Activated naive CD8-positive, alpha-beta T cell treated with anti-CD3 and anti-CD28 coated beads, Interleukin-2, amount 10 ng/mL, durations not matched to agents 7 days and 5 days (primary cell): Measurements from ENCODE around the gene LTF. TPM values are rescaled to one million over a fixed set of nuclear protein-coding genes. Genes with fewer than 3 reads are reported as not detected.
A peak's percentile ranks its signal among the peaks of the same experiment; 100 is the strongest.
"Not testable (repeated sequence)": the region's sequence is repeated elsewhere in the genome, so short reads cannot be mapped to it uniquely, and the experiment has no call there.

Experiments
- ATAC-seq: fragments of 150-1000 bp; cut with Tn5 transposase; one replicate; pipeline ENCODE4 v1.10.0; 2021; ENCODE audit warnings: low read depth, moderate library complexity
- POLR2A ChIA-PET: fragments of 350-600 bp; sonication (Branson Sonifier 250); formaldehyde crosslinking; loops from one replicate; lab custom pipeline; 2021; ENCODE audit warnings: antibody characterized with exemption; lab: Charles Lee
- DNase-seq: peaks from one replicate; pipeline ENCODE4 v3.0.0; 2021
- H3K27ac Mint-ChIP-seq: one replicate; pipeline ENCODE4 v1.8.0; 2022; ENCODE audit warnings: mild to moderate bottlenecking, mixed read lengths
- H3K27me3 Mint-ChIP-seq: one replicate; pipeline ENCODE4 v1.8.0; 2022; ENCODE audit warnings: mild to moderate bottlenecking, moderate library complexity, mixed read lengths
- H3K36me3 Mint-ChIP-seq: one replicate; pipeline ENCODE4 v1.8.0; 2021; ENCODE audit warnings: mild to moderate bottlenecking, mixed read lengths
- H3K4me1 Mint-ChIP-seq: one replicate; pipeline ENCODE4 v1.8.0; 2021; ENCODE audit warnings: mixed read lengths
- H3K4me3 Mint-ChIP-seq: one replicate; pipeline ENCODE4 v1.8.0; 2022; ENCODE audit warnings: mild to moderate bottlenecking, moderate library complexity, mixed read lengths
- H3K9me3 Mint-ChIP-seq: one replicate; pipeline ENCODE4 v1.8.0; 2021; ENCODE audit warnings: mixed read lengths
- total RNA-seq, 2 experiments: library from RNA; stranded (reverse); gene quantifications; one replicate each; pipeline ENCODE4 v1.2.3, GENCODE V29; 2021

LTF gene
- total RNA-seq, 2 experiments from 2014 or later: not detected

DNA sequence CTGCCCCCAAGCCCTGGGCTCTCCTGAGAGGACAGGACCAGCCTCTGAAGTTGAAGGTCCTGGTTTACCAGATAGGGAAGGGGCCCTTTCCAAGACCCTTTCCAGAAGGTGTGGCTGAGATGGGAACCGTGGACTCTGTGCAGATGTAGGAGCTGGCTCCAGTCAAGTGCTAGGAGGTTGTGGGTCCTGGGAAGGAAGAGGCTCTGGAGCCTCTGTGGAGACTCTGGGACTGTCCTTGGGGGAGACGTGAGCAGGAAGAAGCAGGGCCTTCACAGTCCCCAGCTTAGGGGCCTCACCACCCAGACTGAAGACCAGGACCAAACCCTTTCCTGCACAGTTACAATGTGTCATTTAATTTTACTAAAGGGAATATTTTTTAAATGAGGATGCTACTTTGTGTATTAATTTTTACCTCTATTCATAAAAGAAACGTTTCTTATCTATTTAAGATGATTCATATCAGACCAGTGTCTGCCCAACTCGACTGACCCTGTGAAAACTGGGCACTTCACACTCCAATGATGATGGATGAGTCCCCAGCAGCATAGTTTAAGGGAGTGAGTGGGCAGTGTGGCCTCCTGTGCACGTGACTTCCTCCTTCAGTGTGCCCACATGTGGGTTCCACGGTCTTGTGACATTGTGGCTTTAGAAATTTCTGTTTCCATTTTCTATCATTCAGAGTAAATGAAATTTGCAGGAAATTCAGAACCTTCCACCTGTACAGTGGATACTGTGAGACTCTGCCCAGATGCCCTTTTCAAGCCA lies 68.8 kb downstream of the LTF start:
- POLR2A ChIA-PET: interaction anchor here (1.6 kb wide), 1 partner anchor 11 kb away, joined by 3 read pairs; the partner anchor contains the start of genes CCR5AS and CCRL2
- Mint-ChIP-seq H3K4me1 (peaks cover 25% of the 10 kb centered on the region), H3K27me3 (peaks cover 3% of the 10 kb centered on the region), H3K27ac (peak overlapping the region; percentile 26), H3K4me3 (no peak overlapping the region), H3K9me3 (peaks cover 3% of the 10 kb centered on the region), H3K36me3 (peaks cover 2% of the 10 kb centered on the region)
- DNase-seq (no peak), ATAC-seq (peak; percentile 44)

DNA sequence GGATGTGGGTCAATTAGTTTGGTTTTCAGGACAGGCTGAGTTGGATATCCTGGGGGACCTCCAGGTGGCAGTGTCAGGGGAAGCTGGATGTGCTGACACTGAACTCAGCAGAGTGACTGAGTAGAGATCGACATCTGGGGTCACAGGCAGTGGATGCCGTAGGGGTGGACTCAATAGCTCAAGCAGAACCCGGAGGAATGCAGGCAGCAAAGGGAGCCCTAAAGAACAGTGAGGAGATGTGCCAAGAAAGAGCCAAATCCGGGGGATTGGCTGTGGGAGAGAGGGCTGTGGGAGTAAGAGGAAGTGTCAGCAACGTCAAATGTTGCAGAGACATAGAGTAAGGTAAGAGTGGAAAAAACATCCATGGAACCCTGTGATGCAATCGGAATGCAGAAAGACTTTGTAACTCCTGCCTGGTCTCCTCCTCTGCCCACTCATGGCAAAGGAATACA lies 69.5 kb downstream of the LTF start:
- Mint-ChIP-seq H3K27ac (peak overlapping the region; percentile 6), H3K4me3 (no peak overlapping the region), H3K27me3 (peaks cover 3% of the 10 kb centered on the region), H3K9me3 (peaks cover 3% of the 10 kb centered on the region), H3K36me3 (peaks cover 2% of the 10 kb centered on the region), H3K4me1 (peaks cover 25% of the 10 kb centered on the region)
- DNase-seq: no peak
- ATAC-seq: no peak
- POLR2A ChIA-PET: interaction anchor here (1.6 kb wide), 1 partner anchor 12 kb away, joined by 3 read pairs; the partner anchor contains the start of genes CCR5AS and CCRL2

DNA sequence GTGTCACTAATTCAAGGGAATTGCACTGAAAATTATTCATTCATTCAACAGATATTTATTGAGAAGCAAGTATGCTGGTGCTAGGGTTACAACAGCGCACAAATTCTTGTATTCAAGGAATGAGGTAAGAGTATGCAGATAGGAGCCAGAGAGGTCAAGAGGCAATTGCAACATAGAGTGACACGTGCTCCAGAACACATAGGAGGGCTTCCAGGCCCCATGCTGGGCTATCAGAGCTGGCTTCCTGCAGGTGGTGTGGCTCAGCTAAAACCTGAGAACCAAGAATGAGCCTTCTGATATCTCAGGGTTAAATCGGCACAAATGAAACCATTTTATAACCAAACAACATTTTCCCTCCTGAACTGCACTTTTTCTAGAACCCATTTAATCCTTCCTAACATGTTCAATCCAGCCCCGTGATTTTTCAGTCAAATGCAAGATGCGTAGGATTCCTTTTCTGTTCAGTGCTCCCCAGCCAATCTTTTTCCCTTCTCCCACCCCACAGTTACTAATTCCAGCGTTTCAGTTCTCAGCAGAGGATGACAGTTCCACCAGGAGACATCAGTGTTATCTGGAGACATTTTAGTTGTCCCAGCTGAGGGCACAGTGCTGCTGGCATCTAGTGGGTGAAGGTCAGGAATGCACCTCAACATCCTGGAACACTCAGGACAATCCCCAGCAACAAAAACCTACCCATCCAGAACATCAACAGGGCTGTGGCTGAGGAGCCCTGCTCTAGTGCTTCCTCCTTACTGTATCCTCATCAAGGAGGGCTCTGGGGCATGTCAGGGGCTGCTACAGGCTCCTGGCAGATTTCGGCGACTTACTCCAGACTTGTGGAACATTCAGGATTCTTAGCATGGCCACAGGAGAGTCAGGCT lies 70.9 kb downstream of the LTF start:
- ATAC-seq (no peak), DNase-seq (no peak)
- POLR2A ChIA-PET: interaction anchor here (1.6 kb wide), 1 partner anchor 13 kb away, joined by 3 read pairs; the partner anchor contains the start of genes CCR5AS and CCRL2
- peaks cover 3% of the 10 kb centered on the region for H3K9me3 Mint-ChIP-seq
- peaks cover 2% of the 10 kb centered on the region for H3K36me3 Mint-ChIP-seq
- H3K4me1 Mint-ChIP-seq: peaks cover 25% of the 10 kb centered on the region
- no peak overlapping the region for H3K27ac Mint-ChIP-seq
- H3K4me3 Mint-ChIP-seq: no peak overlapping the region
- peaks cover 3% of the 10 kb centered on the region for H3K27me3 Mint-ChIP-seq

DNA sequence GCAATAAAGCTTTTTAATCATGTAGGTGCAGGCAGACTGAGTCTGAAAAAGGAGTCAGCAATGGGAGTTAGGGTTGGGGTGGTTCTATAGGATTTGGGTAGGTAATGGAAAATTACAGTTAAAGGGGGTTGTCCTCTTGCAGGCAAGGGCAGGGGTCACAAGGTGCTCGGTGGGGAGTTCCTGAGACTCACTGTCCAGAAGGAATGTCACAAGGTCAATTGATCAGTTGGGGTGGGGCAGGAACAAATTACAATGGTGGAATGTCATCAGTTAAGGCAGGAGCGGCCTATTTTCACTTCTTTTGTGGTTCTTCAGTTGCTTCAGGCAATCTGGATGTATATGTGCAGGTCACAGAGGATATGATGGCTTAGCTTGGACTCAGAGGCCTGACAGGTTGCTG lies 71.7 kb downstream of the LTF start:
- peaks cover 3% of the 10 kb centered on the region for H3K27me3 Mint-ChIP-seq
- H3K4me3 Mint-ChIP-seq: no peak overlapping the region
- POLR2A ChIA-PET: no interaction called here
- no peak for DNase-seq
- H3K9me3 Mint-ChIP-seq: peaks cover 3% of the 10 kb centered on the region
- H3K36me3 Mint-ChIP-seq: peaks cover 2% of the 10 kb centered on the region
- H3K27ac Mint-ChIP-seq: no peak overlapping the region
- H3K4me1 Mint-ChIP-seq: peaks cover 23% of the 10 kb centered on the region
- ATAC-seq: no peak

DNA sequence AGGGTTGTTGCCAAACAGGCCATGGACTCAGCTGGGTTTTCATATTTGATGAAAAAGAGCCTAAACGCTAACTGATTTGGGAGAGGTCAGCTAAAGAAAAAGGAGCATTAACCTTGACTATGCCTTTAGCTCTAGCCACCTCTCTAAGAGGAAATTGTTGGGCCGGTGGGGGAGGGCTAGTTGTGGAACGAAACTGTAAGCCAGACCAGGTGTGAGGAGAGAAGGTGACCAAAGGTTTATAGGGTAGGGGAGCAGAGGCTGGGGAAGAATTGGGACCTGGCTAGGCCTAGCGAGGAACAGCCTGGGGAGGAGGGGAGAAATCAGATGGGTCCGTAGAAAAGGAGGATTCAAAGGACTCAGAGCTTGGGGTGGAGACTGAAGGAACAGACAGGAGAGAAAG lies 73.2 kb downstream of the LTF start:
- H3K9me3 Mint-ChIP-seq, DNase-seq, POLR2A ChIA-PET, H3K27ac Mint-ChIP-seq, H3K4me3 Mint-ChIP-seq, H3K36me3 Mint-ChIP-seq, ATAC-seq, H3K27me3 Mint-ChIP-seq: not testable (repeated sequence)
- peaks cover 13% of the 10 kb centered on the region for H3K4me1 Mint-ChIP-seq

DNA sequence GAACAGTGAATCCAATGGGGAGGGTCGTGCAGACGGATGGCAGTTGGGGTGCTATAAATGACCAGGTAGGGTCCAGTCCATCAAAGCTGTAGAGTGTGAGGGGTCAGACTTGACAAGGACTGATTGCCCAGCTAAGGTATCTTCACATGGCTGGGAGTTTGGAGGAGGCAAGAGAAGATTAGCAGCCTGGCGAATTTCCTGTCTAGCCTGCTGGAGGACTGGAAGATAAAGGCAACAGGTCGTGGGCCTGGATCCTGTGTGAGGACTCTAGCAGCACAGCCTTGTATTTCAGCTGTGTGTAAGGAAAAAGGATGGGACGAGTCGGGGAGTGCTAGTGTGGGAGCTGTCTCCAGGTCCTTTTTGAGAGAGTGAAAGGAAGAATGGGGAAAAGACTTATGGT lies 75.4 kb downstream of the LTF start:
- H3K27ac Mint-ChIP-seq: no peak overlapping the region
- peaks cover 20% of the 10 kb centered on the region for H3K4me1 Mint-ChIP-seq
- DNase-seq: no peak
- no peaks in the 10 kb centered on the region for H3K27me3 Mint-ChIP-seq
- POLR2A ChIA-PET: no interaction called here
- peaks cover 4% of the 10 kb centered on the region for H3K36me3 Mint-ChIP-seq
- no peak overlapping the region for H3K4me3 Mint-ChIP-seq
- no peak for ATAC-seq
- H3K9me3 Mint-ChIP-seq: peaks cover 1% of the 10 kb centered on the region

DNA sequence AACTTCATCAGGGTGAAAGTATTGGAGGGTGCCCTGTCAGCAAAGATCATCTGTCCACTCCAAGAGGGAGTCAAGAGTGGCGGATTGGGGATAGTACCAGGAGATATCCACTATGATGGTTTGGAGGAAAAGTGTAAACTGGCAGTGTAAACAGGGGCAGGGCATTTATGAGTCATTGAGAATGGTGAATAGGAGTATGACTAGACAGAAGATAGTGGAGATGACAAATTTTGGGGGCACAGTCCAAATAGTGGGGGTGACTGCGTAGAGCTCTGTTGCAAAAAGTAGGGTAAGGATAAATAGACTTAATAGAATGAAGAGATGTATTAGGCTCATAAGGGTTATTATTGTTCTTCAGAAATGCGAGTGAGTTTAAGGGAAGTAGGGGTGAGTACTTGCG lies 75.9 kb downstream of the LTF start:
- H3K9me3 Mint-ChIP-seq, POLR2A ChIA-PET, ATAC-seq, H3K36me3 Mint-ChIP-seq, DNase-seq, H3K4me3 Mint-ChIP-seq, H3K27ac Mint-ChIP-seq, H3K27me3 Mint-ChIP-seq: not testable (repeated sequence)
- H3K4me1 Mint-ChIP-seq: peaks cover 21% of the 10 kb centered on the region

DNA sequence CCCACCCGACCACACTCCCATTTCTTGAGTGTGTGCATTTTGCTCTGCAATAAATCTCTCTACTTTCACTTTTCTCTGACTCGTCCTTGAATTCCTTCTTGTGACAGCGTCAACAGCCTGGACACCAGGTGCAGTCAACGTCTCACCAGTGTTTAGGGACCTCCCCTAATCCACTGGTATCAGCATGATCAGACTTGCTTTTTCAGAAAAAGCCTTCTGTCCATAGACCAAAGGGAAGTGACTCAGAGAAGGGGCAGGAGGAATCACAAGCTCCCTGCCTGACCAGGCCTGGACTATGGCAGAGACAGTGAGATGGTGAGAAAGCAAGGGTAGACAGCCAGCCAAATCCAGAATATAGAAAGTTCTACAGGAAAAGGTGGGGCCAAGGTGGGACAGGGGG lies 78.5 kb downstream of the LTF start:
- Mint-ChIP-seq H3K9me3 (peaks cover 1% of the 10 kb centered on the region), H3K27ac (peak overlapping the region; percentile 66), H3K27me3 (no peaks in the 10 kb centered on the region), H3K4me3 (peak overlapping the region; percentile 58), H3K36me3 (peaks cover 4% of the 10 kb centered on the region), H3K4me1 (peaks cover 31% of the 10 kb centered on the region)
- DNase-seq (no peak), ATAC-seq (peak; percentile 48)
- POLR2A ChIA-PET: interaction anchor here (5.2 kb wide), 1 partner anchor 22 kb away, joined by 30 read pairs; the partner anchor contains the start of genes CCR5AS and CCRL2

Other genes starting within 250 kb of the LTF start
- 1 to 10 TPM; 1.3 to 1.9 TPM for gene CCR3, start 222.4 kb downstream of the LTF start, total RNA-seq
- 10 to 100 TPM; 52.5 to 53.0 TPM for gene CCR2, start 110.8 kb downstream of the LTF start, total RNA-seq
- 10 to 100 TPM; 39.6 to 44.3 TPM for gene CCR5, start 94.0 kb downstream of the LTF start, total RNA-seq
- 10 to 100 TPM; 13.5 to 14.4 TPM for gene CCRL2, start 57.6 kb downstream of the LTF start, total RNA-seq
- not detected for gene RTP3, start 33.1 kb upstream of the LTF start, total RNA-seq
- gene LRRC2, start 101.4 kb upstream of the LTF start, total RNA-seq: under 1 TPM; 0.45 to 0.75 TPM
- not detected for gene FAM240A, start 147.6 kb upstream of the LTF start, total RNA-seq
- gene ALS2CL, start 228.8 kb upstream of the LTF start, total RNA-seq: 1 to 10 TPM; 3.6 to 4.5 TPM
- under 1 TPM; 0.36 to 0.77 TPM for gene TMIE, start 236.5 kb upstream of the LTF start, total RNA-seq